ENCODE measurements around the gene APBA3. TPM values are rescaled to one million over a fixed set of nuclear protein-coding genes. Genes with fewer than 3 reads are reported as not detected.

Gene APBA3
- total and polyA plus RNA-seq, 5 donors, result 10.5 to 14.0 (median 12.7) TPM

DNA sequence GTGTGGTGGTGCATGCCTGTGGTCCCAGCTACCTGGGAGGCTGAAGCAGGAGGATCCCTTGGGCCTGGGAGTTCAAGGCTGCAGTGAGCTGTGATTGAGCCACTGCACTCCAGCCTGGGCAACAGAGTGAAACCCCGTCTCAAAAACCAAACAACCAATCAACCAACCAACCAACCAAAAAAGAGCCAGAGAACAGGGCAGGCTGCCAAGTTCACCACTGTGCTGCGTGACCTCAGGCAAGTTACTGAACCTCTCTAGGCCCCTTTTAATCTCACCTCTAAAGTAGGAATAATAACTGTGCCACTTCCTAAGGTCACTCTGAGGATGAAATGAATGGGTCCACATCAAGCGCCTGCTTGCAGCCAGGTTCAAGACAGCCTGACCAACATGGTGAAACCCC is 36.4 kb downstream of the APBA3 start:
- H3K27me3 ChIP-seq (ENCODE audit: control insufficient read depth, insufficient read depth), result no peaks in the 10 kb centered on the region
- no peaks in the 10 kb centered on the region for H3K4me1 ChIP-seq (ENCODE audit: control insufficient read depth, insufficient read depth, low read length)
- H3K9me3 ChIP-seq (ENCODE audit: control insufficient read depth, low read length), result no peaks in the 10 kb centered on the region
- DNase-seq (no peak), ATAC-seq (no peak)
- H3K27ac ChIP-seq (ENCODE audit: low read length), result no peak overlapping the region
- 63% methylated on average over 3 of the region's 3 CpGs for WGBS
- no peak overlapping the region for H3K4me3 ChIP-seq (ENCODE audit: low read length)
- intact Hi-C loops (cut with DNase I), result no loop called here

DNA sequence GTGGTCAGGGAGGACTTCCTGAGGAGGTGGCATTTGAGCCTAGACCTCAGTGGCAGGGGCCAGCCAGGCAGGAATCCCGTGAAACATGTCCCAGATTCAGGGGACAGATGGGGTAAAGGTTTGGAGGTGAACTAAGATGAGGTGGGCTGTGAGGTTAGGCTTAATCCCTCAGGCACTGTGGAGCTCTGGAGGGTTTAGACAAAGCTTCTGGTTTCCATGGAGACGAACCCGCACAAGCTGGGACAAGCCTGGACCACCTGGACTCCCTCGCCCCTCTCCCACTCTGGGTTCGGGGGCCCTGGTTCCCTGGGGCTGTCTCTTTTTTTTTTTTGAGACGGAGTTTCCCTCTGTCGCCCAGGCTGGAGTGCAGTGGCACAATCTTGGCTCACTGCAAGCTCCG is 37.6 kb downstream of the APBA3 start:
- intact Hi-C loops (cut with DNase I), result no loop called here
- H3K4me3 ChIP-seq (ENCODE audit: low read length), result no peak overlapping the region
- ATAC-seq (no peak), DNase-seq (no peak)
- no peaks in the 10 kb centered on the region for H3K4me1 ChIP-seq (ENCODE audit: control insufficient read depth, insufficient read depth, low read length)
- no peak overlapping the region for H3K27ac ChIP-seq (ENCODE audit: low read length)
- H3K27me3 ChIP-seq (ENCODE audit: control insufficient read depth, insufficient read depth), result no peaks in the 10 kb centered on the region
- 58% methylated on average over 8 of the region's 8 CpGs for WGBS
- H3K9me3 ChIP-seq (ENCODE audit: control insufficient read depth, low read length), result no peaks in the 10 kb centered on the region

DNA sequence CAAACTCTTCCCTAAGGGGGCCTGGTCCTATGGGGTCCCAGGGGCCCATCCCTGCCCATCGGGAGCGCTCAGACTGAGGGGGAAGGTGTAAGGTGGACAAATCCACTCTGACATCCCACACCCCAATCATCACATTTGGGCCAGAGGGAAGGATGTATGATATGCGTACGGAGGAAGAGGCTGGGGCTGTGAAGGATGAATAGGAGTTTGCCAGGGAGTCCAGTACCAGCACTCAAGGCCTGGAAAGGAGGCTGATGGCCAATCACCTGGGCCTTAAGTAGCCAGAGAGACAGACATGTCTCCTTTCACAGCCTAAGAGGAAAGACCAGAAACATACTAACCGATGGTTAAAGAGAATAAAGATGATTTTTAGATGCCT is 38.4 kb downstream of the APBA3 start:
- H3K27me3 ChIP-seq (ENCODE audit: control insufficient read depth, insufficient read depth), result no peaks in the 10 kb centered on the region

GRCh38 chr19:3722443-3723109 is 38.9 kb downstream of the APBA3 start:
- WGBS, result 4% methylated on average over 30 of the region's 30 CpGs
- no peaks in the 10 kb centered on the region for H3K4me1 ChIP-seq (ENCODE audit: control insufficient read depth, insufficient read depth, low read length)
- intact Hi-C loops (cut with DNase I), result no loop called here
- no peak for DNase-seq
- H3K27me3 ChIP-seq (ENCODE audit: control insufficient read depth, insufficient read depth), result no peaks in the 10 kb centered on the region
- no peak overlapping the region for H3K4me3 ChIP-seq (ENCODE audit: low read length)
- H3K9me3 ChIP-seq (ENCODE audit: control insufficient read depth, low read length), result no peaks in the 10 kb centered on the region
- ATAC-seq, result no peak
- H3K27ac ChIP-seq (ENCODE audit: low read length), result no peak overlapping the region

More for the DNA sequence above, 38.4 kb downstream of the APBA3 start:
- no peak for DNase-seq
- intact Hi-C loops (cut with DNase I), result no loop called here
- H3K27ac ChIP-seq (ENCODE audit: low read length), result no peak overlapping the region
- no peak for ATAC-seq
- 77% methylated on average over 5 of the region's 5 CpGs for WGBS
- no peak overlapping the region for H3K4me3 ChIP-seq (ENCODE audit: low read length)
- no peaks in the 10 kb centered on the region for H3K9me3 ChIP-seq (ENCODE audit: control insufficient read depth, low read length)
- H3K4me1 ChIP-seq (ENCODE audit: control insufficient read depth, insufficient read depth, low read length), result no peaks in the 10 kb centered on the region

GRCh38 chr19:3721887-3722442 is 39.5 kb downstream of the APBA3 start:
- no peak overlapping the region for H3K27ac ChIP-seq (ENCODE audit: low read length)
- intact Hi-C loops (cut with DNase I), result no loop called here
- peak overlapping the region; percentile 3 for H3K4me3 ChIP-seq (ENCODE audit: low read length)
- DNase-seq (no peak), ATAC-seq (peak in 1 of 2 donors; percentile 11)
- no peaks in the 10 kb centered on the region for H3K27me3 ChIP-seq (ENCODE audit: control insufficient read depth, insufficient read depth)
- no peaks in the 10 kb centered on the region for H3K9me3 ChIP-seq (ENCODE audit: control insufficient read depth, low read length)
- 2% methylated on average over 26 of the region's 26 CpGs for whole genome bisulfite sequencing
- no peaks in the 10 kb centered on the region for H3K4me1 ChIP-seq (ENCODE audit: control insufficient read depth, insufficient read depth, low read length)

DNA sequence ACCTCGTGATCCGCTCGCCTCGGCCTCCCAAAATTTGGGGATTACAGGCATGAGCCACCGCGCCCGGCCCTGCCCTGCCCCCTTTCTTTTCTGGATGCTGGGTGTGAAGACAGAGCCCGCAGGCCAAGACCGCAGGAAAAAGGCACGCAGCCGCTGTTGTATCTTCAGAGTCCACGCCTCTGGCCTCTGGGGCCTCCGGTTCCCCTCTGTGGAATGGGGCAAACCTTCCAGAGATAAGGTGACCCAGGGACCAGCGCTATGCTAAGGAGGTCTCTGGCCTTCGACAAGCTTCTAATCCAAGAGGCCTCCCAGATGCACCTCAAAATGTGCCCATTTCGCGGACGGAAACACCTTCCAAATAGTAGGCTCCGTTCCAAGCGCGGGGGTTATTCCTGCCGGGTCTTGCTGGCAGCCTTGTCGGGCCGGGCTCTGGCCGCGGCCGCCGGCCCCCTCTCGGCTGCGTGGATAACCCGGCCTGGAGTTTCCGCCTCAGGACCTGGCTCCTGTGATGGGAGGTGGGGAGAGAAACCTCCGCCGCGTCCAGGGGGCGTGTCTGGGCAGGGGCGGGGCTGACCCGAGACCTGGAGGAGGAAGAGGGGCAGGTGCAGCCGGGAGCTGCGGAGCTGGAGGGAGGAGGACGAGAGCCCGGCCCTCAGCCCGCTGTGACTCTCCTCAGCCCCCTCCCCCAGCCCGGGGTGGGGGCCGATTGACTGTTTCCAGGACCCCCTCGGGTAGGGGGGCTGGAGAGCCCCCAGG is 40.2 kb downstream of the APBA3 start:
- no peaks in the 10 kb centered on the region for H3K9me3 ChIP-seq (ENCODE audit: control insufficient read depth, low read length)
- no peaks in the 10 kb centered on the region for H3K27me3 ChIP-seq (ENCODE audit: control insufficient read depth, insufficient read depth)
- H3K4me1 ChIP-seq (ENCODE audit: control insufficient read depth, insufficient read depth, low read length), result no peaks in the 10 kb centered on the region
- H3K27ac ChIP-seq (ENCODE audit: low read length), result no peak overlapping the region
- 15% methylated on average over 46 of the region's 46 CpGs for WGBS
- DNase-seq (peak; percentile 82 to 92 (median 88)), ATAC-seq (peak; percentile 79 to 85)
- peak overlapping the region; percentile 3 for H3K4me3 ChIP-seq (ENCODE audit: low read length)
- intact Hi-C loops (cut with DNase I), result no loop called here

DNA sequence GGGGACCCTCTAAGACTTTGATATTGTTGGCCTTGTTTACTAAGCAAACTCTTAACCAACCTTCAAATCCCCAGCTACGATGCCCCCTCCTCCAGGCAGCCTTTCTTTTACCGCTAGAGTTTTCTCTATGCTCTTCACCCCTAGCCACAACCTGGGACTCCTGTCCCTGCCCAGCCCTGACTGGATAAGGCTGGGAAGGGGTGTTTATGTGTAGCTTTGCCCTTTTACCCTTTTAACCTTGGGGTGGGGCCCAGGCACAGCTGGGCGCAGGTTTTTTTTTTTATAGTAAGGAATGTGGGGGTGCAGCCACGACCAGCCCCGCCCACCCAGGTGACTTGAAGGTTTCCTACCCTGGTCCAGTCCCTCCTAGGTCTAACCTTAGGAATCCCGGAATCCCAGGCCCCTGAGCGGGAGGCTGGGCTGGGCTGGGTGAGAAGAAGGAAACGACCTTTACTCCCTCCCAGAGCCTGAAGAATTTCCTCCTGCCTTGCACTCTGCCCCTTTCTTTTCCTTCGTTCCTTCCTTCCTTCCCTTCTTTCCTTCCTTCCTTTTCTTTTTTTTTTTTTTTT is 41.1 kb downstream of the APBA3 start:
- Histone ChIP-seq H3K27me3 (ENCODE audit: control insufficient read depth, insufficient read depth) (no peaks in the 10 kb centered on the region), H3K27ac (ENCODE audit: low read length) (no peak overlapping the region), H3K4me1 (ENCODE audit: control insufficient read depth, insufficient read depth, low read length) (no peaks in the 10 kb centered on the region), H3K4me3 (ENCODE audit: low read length) (no peak overlapping the region), H3K9me3 (ENCODE audit: control insufficient read depth, low read length) (no peaks in the 10 kb centered on the region)
- DNase-seq (no peak), ATAC-seq (peak; percentile 20 to 32)
- WGBS, result 27% methylated on average over 9 of the region's 9 CpGs
- intact Hi-C loops (cut with DNase I), result no loop called here

- Histone ChIP-seq H3K9me3 (ENCODE audit: control insufficient read depth, low read length) (no peaks in the 10 kb centered on the region), H3K4me1 (ENCODE audit: control insufficient read depth, insufficient read depth, low read length) (no peaks in the 10 kb centered on the region), H3K27ac (ENCODE audit: low read length) (no peak overlapping the region), H3K27me3 (ENCODE audit: control insufficient read depth, insufficient read depth) (no peaks in the 10 kb centered on the region), H3K4me3 (ENCODE audit: low read length) (no peak overlapping the region)
- DNase-seq (no peak), ATAC-seq (no peak)
- WGBS, result 85% methylated on average over 4 of the region's 4 CpGs
- intact Hi-C loops (cut with DNase I), result no loop called here
Measured at GRCh38 chr19:3719868-3720267, 41.6 kb downstream of the APBA3 start.

GRCh38 chr19:3716147-3716668 is 45.3 kb downstream of the APBA3 start:
- no peaks in the 10 kb centered on the region for H3K4me1 ChIP-seq (ENCODE audit: control insufficient read depth, insufficient read depth, low read length)

DNA sequence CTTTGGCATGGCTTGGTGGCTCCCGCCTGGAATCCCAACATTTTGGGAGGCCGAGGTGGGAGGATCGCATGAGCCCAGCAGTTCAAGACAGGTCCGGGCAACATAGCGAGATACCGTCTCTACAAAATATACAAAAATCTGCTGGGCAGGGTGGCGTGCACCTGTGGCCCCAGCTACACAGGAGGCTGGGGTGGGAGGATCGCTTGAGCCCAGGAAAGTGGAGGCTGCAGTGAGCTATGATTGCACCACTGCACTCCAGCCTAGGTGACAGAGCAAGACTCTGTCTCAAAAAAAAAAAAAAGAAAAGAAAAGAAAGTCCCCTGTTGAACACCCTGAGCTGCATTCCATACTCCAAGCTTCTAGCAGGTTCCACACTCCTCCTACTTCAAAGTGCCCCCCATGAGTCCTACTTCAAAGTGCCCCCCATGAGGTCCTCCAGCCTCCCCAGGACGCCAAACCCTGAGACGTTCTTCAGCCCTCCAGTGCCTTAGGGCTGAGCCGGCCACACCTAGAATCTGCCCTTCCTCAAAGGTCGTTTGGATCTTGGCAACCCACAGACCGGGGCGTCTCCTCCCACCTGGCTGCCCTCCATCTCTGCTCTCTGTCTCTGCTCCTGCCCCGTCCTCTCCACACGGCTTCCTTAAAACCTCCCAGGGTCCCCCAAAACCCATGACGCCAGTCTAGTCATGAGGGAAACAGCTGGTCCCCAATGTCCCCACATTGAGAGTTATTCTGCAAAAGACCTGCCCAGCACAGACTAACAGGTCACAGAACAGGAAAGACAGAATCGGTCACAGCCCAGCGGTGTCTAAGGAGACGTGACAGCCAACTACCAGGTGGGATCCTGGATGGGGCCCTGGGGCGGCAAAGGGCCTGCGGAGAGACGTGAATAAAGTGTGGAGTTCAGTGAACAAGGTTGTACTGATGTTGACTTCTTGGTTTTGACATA is 48.6 kb downstream of the APBA3 start:
- peak; percentile 51 to 81 for ATAC-seq
- intact Hi-C loops (cut with DNase I), result no loop called here
- no peaks in the 10 kb centered on the region for H3K4me1 ChIP-seq (ENCODE audit: control insufficient read depth, insufficient read depth, low read length)
- no peaks in the 10 kb centered on the region for H3K9me3 ChIP-seq (ENCODE audit: control insufficient read depth, low read length)
- 42% methylated on average over 23 of the region's 23 CpGs for WGBS
- no peak overlapping the region for H3K27ac ChIP-seq (ENCODE audit: low read length)
- DNase-seq, result peak in 1 of 3 donors; percentile 62
- no peak overlapping the region for H3K4me3 ChIP-seq (ENCODE audit: low read length)
- no peaks in the 10 kb centered on the region for H3K27me3 ChIP-seq (ENCODE audit: control insufficient read depth, insufficient read depth)

More at GRCh38 chr19:3716147-3716668, 45.3 kb downstream of the APBA3 start:
- no peaks in the 10 kb centered on the region for H3K27me3 ChIP-seq (ENCODE audit: control insufficient read depth, insufficient read depth)
- 84% methylated on average over 16 of the region's 16 CpGs for WGBS
- no peak overlapping the region for H3K4me3 ChIP-seq (ENCODE audit: low read length)
- H3K27ac ChIP-seq (ENCODE audit: low read length), result no peak overlapping the region
- intact Hi-C loops (cut with DNase I), result no loop called here
- H3K9me3 ChIP-seq (ENCODE audit: control insufficient read depth, low read length), result no peaks in the 10 kb centered on the region
- DNase-seq, result no peak
- no peak for ATAC-seq
